Retina (tissue), 1 donor: ENCODE measurements around the gene ADGRE3.

ENCODE experiments used
- DNase-seq: peaks from one replicate; pipeline ENCODE4 v3.0.0-alpha.2; 2016

Gene ADGRE3, protein sequence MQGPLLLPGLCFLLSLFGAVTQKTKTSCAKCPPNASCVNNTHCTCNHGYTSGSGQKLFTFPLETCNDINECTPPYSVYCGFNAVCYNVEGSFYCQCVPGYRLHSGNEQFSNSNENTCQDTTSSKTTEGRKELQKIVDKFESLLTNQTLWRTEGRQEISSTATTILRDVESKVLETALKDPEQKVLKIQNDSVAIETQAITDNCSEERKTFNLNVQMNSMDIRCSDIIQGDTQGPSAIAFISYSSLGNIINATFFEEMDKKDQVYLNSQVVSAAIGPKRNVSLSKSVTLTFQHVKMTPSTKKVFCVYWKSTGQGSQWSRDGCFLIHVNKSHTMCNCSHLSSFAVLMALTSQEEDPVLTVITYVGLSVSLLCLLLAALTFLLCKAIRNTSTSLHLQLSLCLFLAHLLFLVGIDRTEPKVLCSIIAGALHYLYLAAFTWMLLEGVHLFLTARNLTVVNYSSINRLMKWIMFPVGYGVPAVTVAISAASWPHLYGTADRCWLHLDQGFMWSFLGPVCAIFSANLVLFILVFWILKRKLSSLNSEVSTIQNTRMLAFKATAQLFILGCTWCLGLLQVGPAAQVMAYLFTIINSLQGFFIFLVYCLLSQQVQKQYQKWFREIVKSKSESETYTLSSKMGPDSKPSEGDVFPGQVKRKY

DNA sequence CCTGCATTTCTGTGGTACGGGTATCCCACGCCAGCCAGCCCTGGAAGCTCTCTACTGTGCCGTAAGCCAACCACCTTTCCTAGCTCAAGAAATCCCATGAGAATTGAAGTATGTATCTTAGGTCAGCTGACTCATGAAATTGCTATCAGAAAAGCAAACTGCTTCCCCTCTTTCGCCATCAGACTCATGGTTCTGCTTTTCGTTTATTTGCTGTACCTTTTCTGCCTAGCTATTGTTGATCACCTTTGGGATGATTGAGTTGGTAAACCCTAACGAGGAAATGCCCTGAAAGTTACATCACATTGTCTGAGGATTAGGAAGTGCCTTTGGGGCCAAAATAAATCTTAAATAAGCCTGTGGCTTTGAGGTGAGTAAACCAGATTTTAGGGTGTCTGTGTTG lies at the start of gene ADGRE3:
TSS of gene ADGRE3 (minus strand) at position 81 of the 400 bp plus-strand sequence. CDS start at position 7, 74 bp downstream.
- DNase-seq: no peak

DNA sequence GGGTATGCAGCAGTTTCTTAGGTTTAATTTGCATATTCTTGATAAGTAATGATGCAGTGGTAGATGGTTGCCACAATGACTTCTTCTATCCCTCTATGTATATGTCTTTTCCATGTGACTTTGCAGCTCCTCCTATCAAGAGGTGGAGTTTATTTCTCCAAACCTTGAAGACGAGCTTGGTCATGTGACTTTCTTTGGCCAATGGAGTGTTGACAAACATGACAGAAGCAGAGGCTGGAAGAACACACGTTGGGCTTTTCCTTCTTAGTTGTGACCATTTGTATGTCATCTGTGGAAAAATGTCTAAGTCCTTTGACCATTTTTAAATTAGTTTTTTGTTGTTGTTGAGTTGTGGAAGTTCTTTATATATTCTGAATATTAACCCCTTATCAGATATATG lies 47.5 kb upstream of the ADGRE3 start:
- DNase-seq: no peak

DNA sequence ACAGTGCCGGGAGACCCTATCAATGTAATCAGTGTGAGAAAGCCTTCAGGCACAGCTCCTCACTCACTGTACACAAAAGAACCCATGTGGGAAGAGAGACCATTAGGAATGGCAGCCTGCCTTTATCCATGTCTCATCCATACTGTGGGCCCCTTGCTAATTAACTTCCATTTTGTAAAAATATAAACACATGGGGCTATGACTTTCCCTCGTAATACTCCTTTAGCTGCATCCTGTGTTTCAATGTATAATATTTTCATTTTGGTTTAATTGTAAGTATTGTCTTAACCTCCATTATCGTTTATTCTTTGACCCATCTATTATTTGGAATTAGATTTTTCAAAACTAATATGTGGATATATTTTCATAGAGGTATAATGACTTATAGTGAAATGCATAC lies 44.5 kb upstream of the ADGRE3 start:
- no peak for DNase-seq

DNA sequence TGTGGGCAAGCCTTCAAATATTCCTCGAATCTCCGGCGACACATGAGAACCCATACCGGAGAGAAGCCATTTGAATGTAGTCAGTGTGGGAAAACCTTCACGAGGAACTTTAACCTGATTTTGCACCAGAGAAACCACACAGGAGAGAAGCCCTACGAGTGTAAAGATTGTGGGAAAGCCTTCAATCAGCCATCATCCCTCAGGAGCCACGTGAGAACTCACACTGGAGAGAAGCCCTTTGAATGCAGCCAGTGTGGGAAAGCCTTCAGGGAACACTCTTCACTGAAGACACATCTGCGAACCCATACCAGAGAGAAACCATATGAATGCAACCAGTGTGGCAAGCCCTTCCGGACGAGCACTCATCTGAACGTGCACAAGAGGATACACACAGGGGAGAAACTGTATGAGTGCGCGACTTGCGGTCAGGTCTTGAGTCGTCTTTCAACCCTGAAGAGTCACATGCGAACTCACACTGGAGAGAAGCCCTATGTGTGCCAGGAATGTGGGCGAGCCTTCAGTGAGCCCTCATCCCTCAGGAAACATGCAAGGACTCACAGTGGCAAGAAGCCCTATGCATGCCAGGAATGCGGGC lies 44.0 kb upstream of the ADGRE3 start:
- DNase-seq: peak; percentile 1

DNA sequence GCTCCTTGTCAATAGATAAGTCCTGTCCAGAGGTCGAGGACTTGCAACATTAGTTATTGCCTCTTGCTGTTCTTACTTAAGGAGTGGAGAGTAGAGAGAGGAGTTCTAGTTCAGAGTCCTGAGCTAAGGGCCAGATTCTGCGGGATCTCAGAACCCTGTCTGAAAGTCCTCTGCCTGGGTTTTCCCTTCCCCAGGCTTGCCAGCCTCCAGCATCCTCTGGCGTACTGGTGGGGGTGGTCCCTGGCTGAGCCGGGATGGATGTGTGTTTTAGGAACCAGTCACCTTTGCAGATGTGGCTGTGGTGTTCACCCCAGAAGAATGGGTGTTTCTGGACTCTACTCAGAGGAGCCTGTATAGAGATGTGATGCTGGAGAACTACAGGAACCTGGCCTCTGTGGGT lies 41.2 kb upstream of the ADGRE3 start:
- no peak for DNase-seq

DNA sequence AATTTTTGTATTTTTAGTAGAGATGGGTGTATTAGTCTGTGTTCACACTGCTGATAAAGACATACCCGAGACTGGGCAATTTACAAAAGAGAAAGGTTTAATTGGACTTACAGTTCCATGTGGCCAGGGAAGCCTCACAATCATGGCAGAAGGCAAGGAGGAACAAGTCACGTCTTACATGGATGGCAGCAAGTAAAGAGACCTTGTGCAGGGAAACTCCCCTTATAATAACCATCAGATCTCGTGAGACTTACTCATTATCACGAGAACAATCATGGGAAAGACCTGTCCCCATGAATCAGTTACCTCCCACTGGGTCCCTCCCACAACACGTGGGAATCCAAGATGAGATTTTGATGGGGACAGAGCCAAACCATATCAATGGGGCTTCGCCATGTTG lies 29.8 kb upstream of the ADGRE3 start:
- DNase-seq: no peak

DNA sequence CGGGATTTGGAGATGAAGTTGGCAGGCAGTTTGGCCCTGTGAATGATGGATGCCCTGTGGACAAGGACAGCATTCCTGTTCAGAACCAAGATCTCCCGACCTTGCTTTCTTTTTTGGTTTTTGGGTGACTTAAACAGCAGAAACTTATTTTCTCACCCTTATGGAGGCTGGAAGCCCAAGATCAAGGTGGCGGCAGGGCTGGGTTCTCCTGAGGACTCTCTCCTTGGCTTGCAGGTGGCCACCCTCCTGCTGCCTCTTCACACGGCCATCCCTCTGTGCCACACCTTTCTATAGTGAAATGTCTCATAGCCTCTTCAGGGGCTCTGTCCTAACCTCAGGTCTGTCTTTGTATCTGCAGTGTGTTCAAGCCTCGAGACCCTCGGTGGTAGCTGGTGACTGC lies 29.2 kb upstream of the ADGRE3 start:
- no peak for DNase-seq

DNA sequence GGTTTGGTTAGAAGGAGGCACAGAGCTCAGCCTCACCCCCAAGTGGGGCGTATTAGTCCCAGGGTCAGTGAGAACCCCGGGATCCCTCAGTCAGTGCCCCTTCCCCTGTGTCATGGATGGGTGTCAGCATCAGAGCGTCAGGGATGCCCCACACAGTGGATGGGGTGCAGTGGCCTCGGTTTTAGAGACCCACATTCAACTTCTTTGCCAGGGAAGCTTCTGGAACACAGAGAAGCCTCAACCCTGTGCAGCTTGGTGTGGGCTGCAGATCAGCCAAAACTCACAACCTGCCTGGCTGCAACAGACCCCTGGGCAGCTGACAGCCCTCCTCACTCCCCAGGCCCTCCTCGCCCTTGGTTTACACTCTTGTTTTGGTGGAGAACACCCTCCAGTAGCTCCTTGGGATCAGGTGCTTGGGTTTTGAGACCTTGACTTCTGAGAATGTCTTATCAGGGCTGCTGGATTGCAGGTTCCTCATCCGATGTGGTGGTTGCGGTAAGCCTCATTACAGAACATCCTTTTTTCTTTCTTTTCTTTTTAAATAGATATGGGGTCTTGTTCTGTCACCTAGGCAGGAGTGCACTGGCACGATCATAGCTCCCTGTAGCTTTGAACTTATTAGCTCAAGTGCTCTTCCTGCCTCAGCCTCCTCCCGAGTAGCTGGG lies 26.2 kb upstream of the ADGRE3 start:
- no peak for DNase-seq

DNA sequence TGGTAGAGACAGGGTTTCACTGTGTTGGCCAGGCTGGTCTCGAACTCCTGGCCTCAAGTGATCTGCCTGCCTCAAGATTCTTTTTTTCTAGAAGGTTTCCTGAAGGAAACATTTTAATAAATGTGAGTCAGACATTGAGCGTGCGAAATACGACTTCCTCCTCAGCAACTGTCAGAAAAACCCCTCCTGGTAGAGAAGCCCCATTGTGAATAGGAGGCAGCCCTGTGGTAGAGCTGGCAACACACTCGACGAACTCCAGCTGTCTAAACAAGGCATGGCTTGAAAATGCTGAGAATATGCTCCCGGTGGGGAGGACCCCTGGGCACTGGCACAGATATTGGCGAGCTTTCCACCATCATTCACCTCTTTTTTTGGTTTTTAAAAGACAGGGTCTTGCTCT lies 25.0 kb upstream of the ADGRE3 start:
- no peak for DNase-seq

DNA sequence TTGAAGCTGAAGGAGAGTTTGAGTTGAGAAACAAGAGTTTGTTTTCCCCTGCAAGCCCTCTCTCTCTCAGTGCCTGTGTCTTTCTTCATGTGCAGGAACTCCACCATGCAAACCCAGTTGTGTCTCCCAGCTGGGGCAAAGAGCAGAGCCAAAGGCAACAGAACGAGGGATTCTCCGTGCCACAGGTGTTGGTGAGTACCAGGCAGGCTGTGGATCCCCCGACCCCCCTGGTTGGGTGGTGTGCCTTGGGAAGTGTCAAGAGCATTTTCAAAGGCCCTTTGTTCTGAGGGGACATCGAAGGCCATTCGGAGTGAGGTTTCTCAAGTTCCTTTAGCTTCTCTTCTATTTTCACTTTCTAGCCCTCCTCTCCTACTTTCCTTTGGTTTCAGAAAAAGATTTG lies 20.8 kb upstream of the ADGRE3 start:
- no peak for DNase-seq

DNA sequence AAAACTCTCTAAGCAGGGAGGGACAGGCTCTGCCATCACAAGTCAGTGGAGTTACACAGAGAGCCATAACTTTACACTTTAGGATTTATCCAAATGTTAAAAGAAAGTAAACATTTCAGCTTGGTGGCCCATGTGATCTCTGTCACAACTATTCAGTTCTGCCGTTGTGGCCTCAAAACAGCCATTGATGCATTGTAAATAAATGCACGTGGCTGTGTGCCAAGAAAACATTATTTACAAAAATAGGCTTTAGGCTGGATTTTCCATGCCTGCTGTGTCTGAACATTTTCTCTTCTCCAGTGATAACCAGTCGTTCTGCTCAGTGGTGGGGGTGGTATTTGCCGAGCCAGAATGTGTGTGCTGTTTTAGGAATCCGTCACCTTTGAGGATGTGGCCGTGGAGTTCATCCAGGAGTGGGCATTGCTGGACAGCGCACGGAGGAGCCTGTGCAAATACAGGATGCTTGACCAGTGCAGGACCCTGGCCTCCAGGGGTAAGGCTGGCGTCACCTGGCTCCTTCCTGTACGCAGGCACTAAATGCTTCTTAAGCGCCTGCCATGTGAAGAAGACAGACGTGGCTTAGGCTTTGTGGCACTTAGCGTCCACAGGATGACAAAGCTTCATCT lies 20.1 kb upstream of the ADGRE3 start:
- no peak for DNase-seq

DNA sequence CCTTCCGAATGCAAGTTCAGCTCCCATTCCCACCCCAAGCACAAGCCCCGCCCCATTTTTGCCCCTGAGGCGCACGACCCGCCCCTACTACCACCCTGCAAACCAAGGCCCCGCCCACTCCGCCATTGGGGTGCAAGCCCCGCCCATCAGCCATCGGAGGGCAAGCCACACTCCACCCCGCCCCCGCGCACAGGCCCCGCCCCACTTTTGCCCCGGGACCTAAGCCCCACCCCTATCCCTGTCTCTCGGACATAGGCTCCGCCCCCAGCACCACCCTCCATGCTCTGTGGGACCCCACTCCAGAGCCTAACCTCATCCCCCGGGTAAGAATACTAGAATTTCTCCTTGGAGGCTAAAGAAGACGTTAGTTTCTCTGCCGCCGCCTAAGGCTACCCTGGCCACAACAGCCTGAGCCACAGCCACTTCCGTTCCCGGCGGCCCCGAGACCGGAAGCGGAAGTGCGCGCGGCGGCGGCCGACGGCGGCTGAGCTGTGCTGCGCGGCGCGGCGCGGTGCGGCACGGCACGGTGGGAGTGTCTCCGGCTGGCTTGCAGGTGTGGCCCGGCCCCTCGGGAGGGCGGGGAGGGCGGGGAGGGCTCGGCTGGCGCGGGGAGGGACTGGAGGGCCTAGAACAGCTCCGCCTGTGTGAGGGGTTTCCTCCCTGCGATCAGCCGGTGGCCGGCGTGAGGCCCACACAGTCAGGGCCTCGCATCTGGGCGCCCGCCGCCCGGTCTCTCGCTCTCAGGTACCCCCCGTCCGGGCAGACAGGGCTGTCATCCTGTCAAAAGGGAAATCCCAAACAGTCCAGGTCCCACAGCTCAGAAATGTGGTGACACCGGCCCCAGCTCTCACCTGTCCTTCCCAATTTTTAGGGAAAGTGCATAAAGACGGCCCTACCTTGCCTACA lies 15.2 kb upstream of the ADGRE3 start, which contains the start of gene ZNF333:
TSS of gene ZNF333 (plus strand) at position 451 of the 906 bp plus-strand sequence. CDS start 3,444 bp downstream, outside the sequence.
- peak; percentile 94 for DNase-seq

DNA sequence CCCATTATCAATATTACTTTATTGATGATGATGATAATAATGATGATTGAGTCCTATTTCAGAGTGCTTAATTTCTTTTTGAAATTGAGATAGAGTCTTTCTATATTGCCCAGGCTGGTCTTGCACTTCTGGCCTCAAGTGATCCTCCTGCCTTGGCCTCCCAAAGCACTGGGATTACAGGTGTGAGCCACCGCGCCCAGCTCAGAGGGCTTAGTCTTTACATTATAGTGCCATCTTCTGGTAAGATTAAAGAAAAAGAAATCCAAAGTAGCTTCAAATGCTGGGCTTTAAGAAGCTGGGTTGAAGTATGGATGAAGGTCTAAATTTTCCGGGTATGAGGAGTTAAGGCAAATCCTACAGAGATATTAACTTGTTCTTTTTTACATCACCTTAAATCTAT lies 11.8 kb upstream of the ADGRE3 start:
- no peak for DNase-seq

DNA sequence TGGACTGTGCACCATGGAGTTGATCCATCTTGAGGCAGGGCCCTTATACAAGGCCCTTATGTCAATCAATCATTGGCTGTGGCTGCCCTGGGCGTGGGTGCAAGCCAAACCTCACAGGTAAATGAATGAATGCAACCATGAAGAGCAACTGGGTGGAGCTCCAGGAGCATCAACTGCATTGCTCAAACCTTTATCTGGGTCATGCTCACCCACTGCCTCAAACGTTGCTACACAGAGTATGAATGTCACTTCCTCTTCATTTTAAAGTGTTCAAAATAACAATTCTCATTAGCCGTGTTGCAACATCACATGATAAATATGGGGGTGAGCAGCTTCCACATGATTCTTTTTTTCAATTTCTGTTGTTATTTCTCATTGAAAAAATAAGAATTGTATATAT lies 8.8 kb upstream of the ADGRE3 start:
- DNase-seq: no peak

DNA sequence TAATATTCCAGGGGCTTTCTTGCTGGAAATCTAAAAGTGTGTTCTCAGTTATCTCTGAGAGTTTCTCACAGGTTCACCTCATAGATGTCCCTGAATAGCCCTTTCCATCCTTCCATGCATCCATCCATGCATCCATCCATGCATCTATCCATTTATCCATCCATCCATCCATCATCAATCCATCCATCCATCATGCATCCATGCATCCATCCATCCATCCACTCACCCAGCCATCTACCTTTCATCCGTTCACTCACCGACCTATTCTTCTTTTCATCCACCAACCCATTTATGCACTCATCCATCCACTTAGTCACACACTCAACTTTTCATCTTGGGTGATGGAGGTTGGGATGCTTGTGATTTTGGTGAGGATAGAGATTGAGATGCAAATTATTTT lies 7.4 kb upstream of the ADGRE3 start:
- DNase-seq: no peak

DNA sequence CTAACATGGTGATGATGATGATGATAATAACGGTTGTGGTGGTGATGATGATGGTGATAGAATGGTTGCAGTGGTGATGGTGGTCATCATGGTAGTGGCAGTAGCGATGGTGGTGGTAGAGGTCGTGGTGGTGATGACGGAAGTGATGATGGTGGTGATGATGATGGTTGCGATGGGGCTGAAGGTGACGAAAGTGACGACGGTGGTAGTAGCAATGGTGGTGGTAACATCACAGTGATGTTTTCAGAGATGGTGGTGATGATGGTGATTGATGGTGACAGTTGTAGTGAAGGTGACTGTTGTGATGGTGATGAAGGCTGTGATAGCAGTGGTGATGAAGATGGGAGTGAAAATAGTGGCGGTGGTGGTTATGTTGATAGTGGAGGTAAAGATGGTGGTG lies 3.6 kb upstream of the ADGRE3 start:
- no peak for DNase-seq

DNA sequence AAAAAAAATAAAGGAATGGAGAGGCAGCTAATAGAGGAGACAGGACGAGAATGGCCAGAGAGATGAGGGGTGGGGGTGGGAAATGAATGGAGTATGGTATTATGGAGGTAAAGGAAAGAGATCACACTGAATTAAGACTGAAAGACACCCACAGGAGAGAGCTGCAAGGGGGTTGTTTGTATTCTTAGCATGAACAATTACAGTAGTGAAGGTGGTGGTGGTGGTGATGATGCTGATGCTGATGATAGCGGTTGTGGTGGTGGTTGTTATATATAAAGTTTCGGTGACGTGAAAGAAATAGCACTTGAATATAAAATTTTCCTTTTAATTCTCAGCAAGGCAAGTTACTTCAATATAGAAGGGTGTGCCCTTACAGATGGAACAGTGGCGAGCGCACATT lies 2.8 kb upstream of the ADGRE3 start:
- DNase-seq: no peak

DNA sequence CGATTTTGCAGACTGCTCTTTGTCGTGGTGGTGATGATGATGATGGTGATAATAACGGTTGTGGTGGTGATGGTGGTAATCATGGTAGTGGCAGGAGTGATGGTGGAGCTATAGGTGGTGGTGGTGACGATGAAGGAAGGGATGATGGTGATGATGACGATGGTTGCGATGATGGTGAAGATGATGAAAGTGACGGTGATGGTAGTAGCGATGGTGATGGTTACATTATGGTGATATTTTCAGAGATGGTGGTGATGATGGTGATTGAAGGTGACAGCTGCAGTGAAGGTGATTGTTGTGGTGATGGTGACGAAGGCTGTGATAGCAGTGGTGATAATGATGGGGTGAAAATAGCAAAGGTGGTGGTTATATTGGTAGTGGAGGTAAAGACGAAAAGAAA lies 2.1 kb upstream of the ADGRE3 start:
- DNase-seq: no peak

DNA sequence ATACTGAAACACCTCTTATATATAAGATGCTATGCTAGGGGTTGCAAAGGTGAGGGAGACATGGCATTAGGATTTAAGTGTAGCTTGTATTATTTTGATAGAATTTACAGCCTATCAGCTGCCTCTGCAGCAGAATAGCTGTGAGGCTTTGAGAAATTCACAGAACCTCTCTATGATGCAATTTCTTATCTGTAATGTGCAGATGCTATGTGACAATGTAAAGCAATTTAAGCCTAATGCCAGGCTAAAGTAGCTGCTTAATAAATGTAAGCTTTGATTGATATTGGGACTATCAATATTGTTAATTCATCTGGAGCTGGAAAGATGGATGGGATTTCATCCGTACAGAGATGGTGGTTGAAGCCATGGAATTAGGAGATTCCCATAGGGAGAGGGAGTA lies 1.6 kb downstream of the ADGRE3 start:
- no peak for DNase-seq

DNA sequence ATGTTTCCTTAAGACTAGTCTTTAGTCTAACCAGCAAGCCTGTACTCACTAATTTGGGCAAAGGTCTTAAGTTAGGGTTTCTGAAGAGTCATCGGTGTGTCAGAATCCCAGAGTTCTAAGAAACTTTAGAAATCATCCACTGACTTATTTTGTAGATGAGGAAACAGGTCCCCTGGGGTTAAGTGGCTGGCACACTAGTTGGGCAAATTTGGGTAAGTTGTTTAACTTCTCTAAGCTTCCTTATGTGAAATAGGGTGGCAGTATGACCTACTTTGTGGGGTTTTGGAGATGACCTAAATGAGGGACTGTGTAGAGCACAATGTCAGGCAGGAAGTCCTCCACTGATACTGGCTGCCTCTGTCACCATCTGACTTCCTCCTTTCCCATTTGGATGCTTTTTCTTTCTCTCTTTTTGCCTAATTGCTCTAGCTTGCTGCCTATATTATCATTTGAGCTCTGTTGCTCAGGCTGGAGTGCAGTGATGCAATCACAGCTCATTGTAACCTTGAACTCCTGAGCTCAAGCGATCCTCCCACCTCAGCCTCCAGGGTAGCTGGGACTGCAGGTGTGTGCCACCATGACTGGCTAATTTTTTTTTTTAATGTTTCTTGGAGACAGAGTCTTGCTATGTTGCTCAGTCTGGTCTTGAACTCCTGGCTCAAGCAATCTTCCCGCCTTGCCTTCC lies 2.3 kb downstream of the ADGRE3 start:
- no peak for DNase-seq

DNA sequence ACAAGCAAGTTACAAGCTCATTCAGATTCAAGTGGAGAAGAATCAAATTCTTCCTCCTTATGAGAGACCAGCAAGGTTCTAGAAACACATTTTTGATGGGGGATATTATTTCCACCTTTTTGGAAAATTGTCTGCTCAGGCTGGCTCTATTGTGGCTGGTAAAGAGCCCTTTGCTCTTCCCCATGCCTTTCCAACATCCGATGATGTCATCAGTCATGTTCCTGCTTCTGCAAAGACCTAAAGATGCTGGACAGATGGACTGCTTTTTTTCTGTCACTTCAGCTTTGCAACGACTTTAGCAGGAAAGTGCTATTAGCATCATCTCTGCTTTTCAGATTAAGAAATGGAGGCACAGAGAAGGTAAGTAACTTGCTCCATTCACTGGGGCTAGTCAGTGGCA lies 4.2 kb downstream of the ADGRE3 start:
- DNase-seq: no peak
